ENCODE results near the gene STEAP4. TPM values are rescaled to one million over a fixed set of nuclear protein-coding genes. Genes with fewer than 3 reads are reported as not detected.
"Not testable (repeated sequence)": the region's sequence is repeated elsewhere in the genome, so short reads cannot be mapped to it uniquely, and the experiment has no call there.

The STEAP4 gene
- polyA plus RNA-seq, 3 donors = 0.06 to 0.11 (median 0.08) TPM

GRCh38 chr7:88274856-88275255, 31.8 kb downstream of the STEAP4 start:
- not testable (repeated sequence) for DNase-seq (ENCODE audit: low read depth in 3 of 3, low spot score in 2 of 3)

DNA sequence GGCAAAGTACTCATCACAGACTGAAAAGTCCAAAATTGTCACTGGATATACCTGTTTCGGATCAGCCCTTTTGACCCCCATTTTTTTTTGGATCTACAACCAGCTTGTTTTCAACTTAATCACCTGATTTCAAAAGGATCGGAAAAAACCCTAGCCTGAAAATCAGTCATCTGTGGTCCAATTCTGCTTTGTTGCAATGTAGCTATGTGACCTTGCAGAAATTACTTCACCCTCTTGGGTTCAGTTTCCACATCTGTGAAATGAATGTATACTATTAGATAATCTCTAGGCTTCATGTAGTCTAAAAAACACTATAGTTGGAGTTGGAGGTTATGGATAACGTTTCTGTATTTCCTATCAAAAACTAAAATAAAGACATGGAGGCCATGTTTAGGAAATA, 37.1 kb downstream of the STEAP4 start:
- no peak for DNase-seq (ENCODE audit: low read depth in 3 of 3, low spot score in 2 of 3)

GRCh38 chr7:88268858-88269257, 37.8 kb downstream of the STEAP4 start:
- no peak for DNase-seq (ENCODE audit: low read depth in 3 of 3, low spot score in 2 of 3)

DNA sequence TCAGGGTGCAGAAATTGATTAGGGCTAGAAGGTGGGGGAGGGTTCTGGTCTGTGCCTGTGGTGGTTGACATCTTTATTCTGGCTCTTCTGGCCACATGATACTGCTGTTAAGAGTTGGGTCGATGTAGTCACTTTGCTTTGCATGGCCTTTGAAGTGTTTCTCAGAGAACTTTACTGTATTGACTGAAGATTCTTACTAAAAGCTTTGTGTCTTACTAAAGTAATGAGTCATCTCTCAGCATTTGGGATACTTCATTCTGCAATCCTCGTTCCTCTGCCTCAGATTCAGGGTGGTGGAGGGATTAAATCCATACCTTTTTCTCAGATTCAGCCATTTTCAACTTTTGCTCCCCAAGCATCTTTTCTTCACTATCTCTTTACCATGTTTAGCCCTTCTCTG, 38.6 kb downstream of the STEAP4 start:
- no peak for DNase-seq (ENCODE audit: low read depth in 3 of 3, low spot score in 2 of 3)

GRCh38 chr7:88267421-88267820, 39.3 kb downstream of the STEAP4 start:
- DNase-seq (ENCODE audit: low read depth in 3 of 3, low spot score in 2 of 3) = no peak

DNA sequence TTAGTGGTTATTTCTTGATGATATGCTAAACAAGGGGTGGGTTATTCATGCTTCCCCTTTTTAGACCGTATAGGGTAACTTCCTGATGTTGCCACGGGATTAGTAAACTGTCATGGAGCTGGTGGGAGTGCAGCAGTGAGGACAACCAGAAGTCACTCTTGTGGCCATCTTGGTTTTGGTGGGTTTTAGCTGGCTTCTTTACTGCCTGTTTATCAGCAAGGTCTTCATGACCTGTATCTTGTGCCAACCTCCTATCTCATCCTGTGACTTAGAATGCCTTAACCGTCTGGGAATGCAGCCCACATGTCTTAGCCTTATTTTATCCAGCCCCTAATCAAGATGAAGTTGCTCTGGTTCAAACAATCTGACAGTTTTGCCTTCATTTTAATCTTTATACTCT, 41.7 kb downstream of the STEAP4 start:
- not testable (repeated sequence) for DNase-seq (ENCODE audit: low read depth in 3 of 3, low spot score in 2 of 3)

- DNase-seq (ENCODE audit: low read depth in 3 of 3, low spot score in 2 of 3) = no peak
Measured at GRCh38 chr7:88262562-88262961, 44.1 kb downstream of the STEAP4 start.

DNA sequence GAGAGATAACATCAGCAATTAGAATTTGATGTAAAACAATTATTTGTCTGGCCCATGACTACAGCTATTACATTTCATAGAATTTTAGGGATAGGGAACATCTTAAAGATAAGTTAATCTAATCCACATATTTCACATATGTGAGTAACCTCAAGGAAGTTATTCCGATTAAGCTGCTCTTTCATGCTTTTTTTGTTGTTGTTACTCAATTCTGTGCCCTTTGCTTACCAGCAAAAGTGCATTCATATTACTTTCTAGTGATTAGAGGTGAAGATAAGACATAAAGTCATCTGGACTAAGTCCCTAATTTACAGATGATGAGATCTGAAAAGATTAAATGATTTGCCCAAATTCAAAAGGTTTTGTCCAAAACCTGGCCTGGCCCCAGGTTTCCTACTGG, 46.0 kb downstream of the STEAP4 start:
- DNase-seq (ENCODE audit: low read depth in 3 of 3, low spot score in 2 of 3) = no peak

DNA sequence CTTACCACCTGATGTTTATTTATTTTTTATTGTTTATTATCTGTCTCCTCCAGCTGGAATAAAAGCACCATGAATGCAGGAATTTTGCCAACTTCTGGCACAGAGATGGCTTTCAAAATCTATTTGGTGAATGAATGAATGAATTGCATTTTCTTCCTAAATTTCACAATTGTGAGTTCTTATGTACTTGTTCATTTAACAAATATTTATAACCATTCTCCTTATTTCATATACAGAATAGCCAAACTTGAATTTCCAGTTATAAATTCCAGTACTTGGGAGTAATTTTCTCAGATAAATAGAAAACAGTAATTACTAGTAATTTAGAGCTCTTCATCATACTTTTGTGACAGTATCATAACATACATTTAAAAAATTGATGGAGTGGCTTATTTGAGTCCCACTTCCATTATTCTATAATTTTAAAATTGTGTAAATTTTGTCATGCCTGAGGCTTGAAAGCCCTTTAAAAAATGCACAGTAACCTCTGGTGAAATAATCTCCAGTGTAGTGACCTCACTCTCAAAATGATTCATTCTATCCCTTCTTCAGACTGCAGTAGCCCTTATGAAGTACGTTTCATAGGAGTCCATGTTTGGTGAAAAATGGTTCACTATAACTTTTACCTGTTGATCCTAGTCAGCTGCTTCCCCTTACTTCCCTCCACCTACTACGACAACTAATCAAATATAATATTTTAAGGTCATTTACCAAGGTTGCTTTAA, 46.9 kb downstream of the STEAP4 start:
- no peak for DNase-seq (ENCODE audit: low read depth in 3 of 3, low spot score in 2 of 3)

- not testable (repeated sequence) for DNase-seq (ENCODE audit: low read depth in 3 of 3, low spot score in 2 of 3)
Measured at GRCh38 chr7:88258296-88258695, 48.4 kb downstream of the STEAP4 start.

DNA sequence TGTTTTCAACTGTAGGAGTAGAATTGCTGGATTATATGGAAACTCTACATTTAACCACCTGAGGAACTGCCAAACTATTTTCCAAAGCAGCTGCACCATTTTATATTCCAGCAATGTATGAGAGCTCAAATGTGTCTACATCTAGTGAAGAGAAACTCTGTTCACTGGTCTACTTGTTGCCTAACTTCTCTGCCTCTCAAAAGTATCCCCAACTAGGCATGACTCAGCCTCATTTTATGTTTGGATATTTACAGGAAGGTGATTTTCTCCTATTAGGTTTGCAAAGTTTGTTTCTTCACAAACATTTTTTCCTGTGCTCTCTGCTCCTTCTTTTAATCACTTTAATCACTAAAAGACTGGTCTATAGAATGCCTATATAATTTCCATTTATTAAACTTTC, 49.8 kb downstream of the STEAP4 start:
- no peak for DNase-seq (ENCODE audit: low read depth in 3 of 3, low spot score in 2 of 3)

DNA sequence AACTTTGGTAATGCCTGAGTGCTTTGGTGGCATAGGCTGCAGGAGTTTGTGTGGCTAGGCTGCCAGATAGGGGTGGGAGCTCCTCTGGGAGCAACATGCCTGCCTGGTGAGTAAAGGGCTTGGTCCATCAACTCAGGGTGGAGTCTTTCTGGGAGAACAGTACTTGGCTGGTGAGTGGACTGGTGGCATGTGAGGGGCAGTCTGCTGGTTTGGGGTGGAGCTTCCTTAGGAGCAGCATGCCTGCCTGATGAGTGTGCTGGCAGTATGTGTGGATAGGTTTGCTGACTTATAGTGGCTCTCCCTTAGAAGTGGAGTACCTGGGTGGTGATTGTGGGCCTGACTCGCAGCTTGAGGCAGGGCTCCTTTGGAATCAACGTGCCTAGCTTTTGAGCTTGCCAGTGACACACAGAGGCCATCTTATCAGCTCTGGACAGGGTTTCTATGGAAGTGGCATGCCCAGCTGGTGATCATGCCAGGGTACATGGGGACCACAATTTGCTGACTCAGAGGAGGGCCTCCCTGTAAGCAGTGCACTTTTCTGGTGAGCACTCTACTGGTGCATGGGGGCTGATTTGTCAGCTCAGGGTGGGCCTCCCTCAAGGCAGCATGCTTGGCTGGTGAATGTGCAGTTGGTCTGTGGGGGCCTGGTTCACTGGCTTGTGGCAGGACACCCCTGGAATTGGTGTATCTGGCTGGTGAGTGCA, 51.8 kb downstream of the STEAP4 start:
- DNase-seq (ENCODE audit: low read depth in 3 of 3, low spot score in 2 of 3) = no peak

GRCh38 chr7:88253640-88254039, 53.1 kb downstream of the STEAP4 start:
- DNase-seq (ENCODE audit: low read depth in 3 of 3, low spot score in 2 of 3) = no peak

GRCh38 chr7:88244258-88244657, 62.4 kb downstream of the STEAP4 start:
- DNase-seq (ENCODE audit: low read depth in 3 of 3, low spot score in 2 of 3) = no peak

DNA sequence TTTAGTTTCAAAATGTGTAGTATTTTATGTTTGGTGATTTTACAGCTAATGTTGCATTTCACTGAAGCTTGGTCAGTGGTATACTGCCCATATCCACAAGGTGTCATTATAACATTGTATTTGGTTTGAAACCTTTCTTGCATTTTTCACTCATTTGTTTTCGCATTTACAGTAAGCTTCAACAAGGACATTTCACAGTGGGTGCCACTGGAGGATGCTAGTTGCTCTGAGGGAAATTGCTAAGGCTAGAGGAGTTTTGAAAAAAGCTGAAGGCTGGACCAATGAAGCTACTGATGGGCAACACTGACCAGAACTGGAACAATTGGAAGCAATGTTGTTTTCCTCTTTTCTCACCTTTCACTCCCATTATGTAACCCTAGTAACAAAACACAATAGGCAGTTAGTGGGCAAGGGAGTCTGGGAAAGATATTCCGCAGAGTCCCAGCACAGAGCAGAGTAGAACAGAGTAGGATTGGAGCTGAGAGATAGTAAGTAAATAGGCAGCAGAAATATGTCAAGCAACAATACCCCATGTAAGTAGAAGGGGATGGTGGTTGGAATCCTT, 63.3 kb downstream of the STEAP4 start:
- DNase-seq (ENCODE audit: low read depth in 3 of 3, low spot score in 2 of 3) = no peak

DNA sequence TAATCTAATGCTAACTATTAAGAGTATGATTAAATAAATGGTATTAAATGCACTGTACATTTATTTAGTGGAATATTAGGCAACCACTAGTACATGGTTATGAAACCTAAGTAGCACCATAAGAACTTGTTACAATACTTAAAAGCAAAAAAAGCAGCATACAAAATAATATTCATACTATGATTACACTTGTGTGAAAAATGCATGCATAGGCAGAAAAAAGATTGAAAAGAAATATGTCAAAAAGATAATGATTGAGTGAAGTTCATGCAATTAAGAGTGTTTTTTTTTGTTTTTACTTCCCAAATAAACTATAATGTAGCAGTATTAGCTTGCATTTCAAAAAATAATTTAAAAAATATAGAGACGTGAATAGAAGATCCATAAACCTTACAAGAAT, 66.8 kb downstream of the STEAP4 start:
- DNase-seq (ENCODE audit: low read depth in 3 of 3, low spot score in 2 of 3) = no peak

- no peak for DNase-seq (ENCODE audit: low read depth in 3 of 3, low spot score in 2 of 3)
Measured at GRCh38 chr7:88233828-88234227, 72.9 kb downstream of the STEAP4 start.

DNA sequence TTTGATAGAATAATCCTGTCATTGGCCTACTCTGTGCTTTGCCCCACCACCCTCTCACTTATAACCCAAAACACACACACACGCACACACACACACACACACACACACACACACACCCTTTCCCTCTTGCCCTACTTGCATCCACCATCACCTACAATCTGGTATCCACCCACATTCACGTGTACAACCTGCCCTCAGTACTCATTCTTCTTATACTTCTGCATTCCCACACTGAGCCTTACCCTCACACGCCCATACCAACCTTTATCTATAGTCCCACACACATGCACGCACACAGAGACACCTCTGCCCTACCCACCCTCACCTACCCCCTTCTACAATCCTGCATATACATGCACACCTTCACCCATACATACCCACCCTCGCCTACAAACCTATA, 76.0 kb downstream of the STEAP4 start:
- DNase-seq (ENCODE audit: low read depth in 3 of 3, low spot score in 2 of 3) = no peak

DNA sequence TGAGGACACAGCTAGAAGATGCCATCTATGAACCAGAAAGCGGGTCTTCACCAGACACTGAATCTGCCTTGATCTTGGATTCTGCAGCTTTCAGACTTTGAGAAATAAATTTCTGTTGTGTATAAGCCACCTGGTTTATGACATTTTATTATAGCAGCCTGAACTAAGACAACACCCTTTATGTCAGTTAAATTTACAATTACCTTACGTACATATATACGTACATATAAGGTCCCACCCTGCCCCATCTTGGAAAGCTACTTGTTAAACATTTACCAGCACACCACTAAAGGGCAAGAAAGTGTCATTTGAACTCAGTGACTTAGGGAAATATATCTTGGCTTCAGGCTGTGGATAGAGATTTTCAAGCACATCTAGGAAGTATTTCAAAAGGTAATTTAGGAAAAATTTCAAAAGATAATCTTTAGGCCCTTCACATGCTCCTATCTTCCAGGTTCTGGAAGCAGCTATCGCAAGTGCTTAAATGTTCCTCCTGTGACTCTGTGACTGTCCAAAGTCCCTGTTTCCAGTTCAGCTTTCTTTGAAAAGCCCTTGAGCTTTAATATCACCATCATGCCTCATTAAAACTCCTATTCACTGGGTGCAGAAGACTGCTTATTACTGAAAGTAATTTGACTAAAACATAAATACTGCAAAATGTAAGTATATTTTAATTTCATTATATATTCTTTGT, 77.2 kb downstream of the STEAP4 start:
- no peak for DNase-seq (ENCODE audit: low read depth in 3 of 3, low spot score in 2 of 3)

DNA sequence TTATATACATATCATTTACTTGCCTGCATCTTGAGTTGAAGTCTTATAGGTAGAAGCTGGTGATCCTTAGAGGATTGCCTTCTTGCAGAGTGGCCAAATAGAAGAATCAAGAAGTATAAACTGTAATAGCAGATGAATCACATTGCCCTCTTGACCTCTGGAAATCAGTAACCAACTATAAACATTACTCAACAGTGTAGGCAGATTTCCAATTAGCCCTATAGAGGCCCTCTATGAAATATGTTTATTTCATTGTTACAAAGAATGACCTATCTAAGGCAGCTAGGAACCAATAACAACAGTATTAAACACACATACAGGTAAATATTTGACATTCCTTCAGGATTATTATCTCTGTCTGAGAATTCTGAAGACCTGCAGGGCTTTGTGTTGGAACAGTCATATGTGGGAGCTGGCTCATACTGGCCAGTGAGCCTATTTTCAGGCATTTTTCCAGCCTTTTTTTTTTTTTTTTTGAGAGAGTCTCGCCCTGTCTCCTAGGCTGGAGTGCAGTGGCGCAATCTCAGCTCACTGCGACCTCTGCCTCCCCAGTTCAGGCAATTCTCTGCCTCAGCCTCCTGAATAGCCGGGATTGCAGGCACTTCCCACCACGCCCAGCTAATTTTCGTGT, 79.7 kb downstream of the STEAP4 start:
- DNase-seq (ENCODE audit: low read depth in 3 of 3, low spot score in 2 of 3) = no peak

- DNase-seq (ENCODE audit: low read depth in 3 of 3, low spot score in 2 of 3) = no peak
Measured at GRCh38 chr7:88226201-88226600, 80.5 kb downstream of the STEAP4 start.
